CD4-positive, alpha-beta T cell (primary cell): ENCODE results near the gene ANKS3. TPM values are rescaled to one million over a fixed set of nuclear protein-coding genes. Genes with fewer than 3 reads are reported as not detected.

Experiments
- ATAC-seq: fragments of 200-7000 bp; cut with Tn5 transposase; one replicate; pipeline ENCODE4 v1.10.0; 2022; ENCODE audit warnings: mild to moderate bottlenecking; ENCODE audit not compliant: poor library complexity
- CTCF ChIA-PET: fragments of 350-600 bp; sonication (Branson Sonifier 250); formaldehyde crosslinking; loops from one replicate; lab custom pipeline; 2021; ENCODE audit warnings: antibody characterized with exemption, inconsistent platforms; lab: Charles Lee
- POLR2A ChIA-PET: fragments of 350-600 bp; sonication (Branson Sonifier 250); formaldehyde crosslinking; loops from one replicate; lab custom pipeline; 2021; ENCODE audit warnings: antibody characterized with exemption, inconsistent platforms; lab: Charles Lee
- DNase-seq, 14 experiments: peaks; one replicate each; pipeline ENCODE4 v3.0.0-alpha.2; 2013 to 2020; ENCODE audit warnings: mixed read lengths in 2 of 14
- H3K27ac ChIP-seq, 2 donors: one replicate each; pipeline versions ENCODE4 v1.5.1 to v1.7.0; 2013; ENCODE audit warnings: low read length in 2 of 2, low read depth in 1 of 2, mild to moderate bottlenecking in 1 of 2
- H3K27me3 ChIP-seq, 2 experiments: 1 replicate in 1 of 2; 2 replicates in 1 of 2; pipeline versions ENCODE4 v1.6.1 to v1.7.0; 2013; ENCODE audit warnings: low read length in 2 of 2, control low read depth in 1 of 2, mild to moderate bottlenecking in 1 of 2, moderate library complexity in 1 of 2; ENCODE audit not compliant: insufficient read depth in 2 of 2, control insufficient read depth in 1 of 2
- H3K36me3 ChIP-seq: one replicate; pipeline ENCODE4 v1.6.1; 2013; ENCODE audit warnings: low read length, control low read depth; ENCODE audit not compliant: insufficient read depth
- H3K4me1 ChIP-seq: one replicate; pipeline ENCODE4 v1.6.1; 2013; ENCODE audit warnings: low read length, control low read depth; ENCODE audit not compliant: insufficient read depth
- H3K4me3 ChIP-seq: one replicate; pipeline ENCODE4 v1.5.1; 2013; ENCODE audit warnings: mild to moderate bottlenecking, low read length, moderate library complexity
- H3K9me3 ChIP-seq, 2 experiments: 1 replicate in 1 of 2; 2 replicates in 1 of 2; pipeline versions ENCODE4 v1.6.1 to v1.7.0; 2013; ENCODE audit warnings: low read length in 2 of 2, mild to moderate bottlenecking in 2 of 2, control low read depth in 1 of 2, moderate library complexity in 1 of 2; ENCODE audit not compliant: control insufficient read depth in 1 of 2, insufficient read depth in 1 of 2
- H3K27ac Mint-ChIP-seq: one replicate; pipeline ENCODE4 v1.8.0; 2020; ENCODE audit warnings: mixed read lengths
- H3K27me3 Mint-ChIP-seq: one replicate; pipeline ENCODE4 v1.8.0; 2021; ENCODE audit warnings: mixed read lengths
- H3K36me3 Mint-ChIP-seq: one replicate; pipeline ENCODE4 v1.8.0; 2021; ENCODE audit warnings: low read depth, mixed read lengths
- H3K4me1 Mint-ChIP-seq: one replicate; pipeline ENCODE4 v1.8.0; 2021; ENCODE audit warnings: low read depth, mixed read lengths
- H3K4me3 Mint-ChIP-seq: one replicate; pipeline ENCODE4 v1.8.0; 2020; ENCODE audit warnings: mild to moderate bottlenecking, mixed read lengths
- H3K9me3 Mint-ChIP-seq: one replicate; pipeline ENCODE4 v1.8.0; 2020; ENCODE audit warnings: mixed read lengths
- CTCF ChIP-seq: fragments of 200-600 bp; IDR thresholded peaks from one replicate; pipeline ENCODE4 v1.8.0; 2022; ENCODE audit warnings: antibody characterized with exemption, mild to moderate bottlenecking
- intact Hi-C, 2 experiments: fragments of 100-400 bp; cut with DNase I in 1 of 2; cut with micrococcal nuclease in 1 of 2; formaldehyde crosslinking; loops; one replicate each; pipeline versions ENCODE4 v1.15.1 to v1.9.0; 2023 to 2025; cut with DNase I, micrococcal nuclease
- total RNA-seq, 174 experiments: library from RNA in 2 of 174; stranded (reverse) in 2 of 174; gene quantifications; one replicate each; pipeline ENCODE4 v1.2.3 and lab custom pipeline; 2021 to 2026

The ANKS3 gene
- total RNA-seq, 2 experiments from 2014 or later: 13.5 TPM

GRCh38 chr16:4776141-4776705, 42.2 kb upstream of the ANKS3 start:
- H3K9me3 ChIP-seq: no peaks in the 10 kb centered on the region
- no peaks in the 10 kb centered on the region for H3K36me3 ChIP-seq
- Mint-ChIP-seq H3K36me3 (no peaks in the 10 kb centered on the region), H3K4me1 (no peaks in the 10 kb centered on the region), H3K9me3 (no peaks in the 10 kb centered on the region), H3K27ac (no peak overlapping the region), H3K27me3 (no peaks in the 10 kb centered on the region), H3K4me3 (no peak overlapping the region)
- POLR2A ChIA-PET: interaction anchor here (0.6 kb wide), 1 partner anchor 1624 kb away, joined by 3 read pairs; no protein-coding TSS in a partner anchor
- H3K4me3 ChIP-seq: no peak overlapping the region
- CTCF ChIA-PET: no interaction called here
- ATAC-seq: no peak
- H3K27me3 ChIP-seq: no peaks in the 10 kb centered on the region
- intact Hi-C loops: no loop called here
- no peaks in the 10 kb centered on the region for H3K4me1 ChIP-seq
- no peak for DNase-seq
- H3K27ac ChIP-seq: no peak overlapping the region
- TF ChIP-seq CTCF: no peak

DNA sequence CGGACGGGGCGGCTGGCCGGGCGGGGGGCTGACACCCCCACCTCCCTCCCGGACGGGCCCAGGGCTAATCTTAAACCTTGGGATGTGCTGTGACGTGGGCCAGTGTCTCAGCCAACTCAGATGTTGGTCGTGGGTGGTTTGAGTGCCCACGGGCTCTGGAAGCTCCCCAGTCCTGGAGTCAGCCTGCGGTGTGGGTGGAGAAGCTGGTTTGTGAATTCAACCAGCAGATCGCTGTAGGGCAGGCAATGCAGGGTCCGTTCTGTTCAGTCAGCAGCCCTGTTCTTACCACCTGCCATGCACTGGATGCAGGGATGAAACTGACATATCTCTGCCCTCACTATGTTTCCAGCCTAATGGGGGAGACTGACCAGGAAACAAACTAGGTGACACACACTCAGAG, 40.9 kb upstream of the ANKS3 start:
- Mint-ChIP-seq H3K36me3 (no peaks in the 10 kb centered on the region), H3K4me3 (no peak overlapping the region), H3K4me1 (no peaks in the 10 kb centered on the region), H3K27me3 (no peaks in the 10 kb centered on the region), H3K27ac (no peak overlapping the region), H3K9me3 (no peaks in the 10 kb centered on the region)
- H3K4me1 ChIP-seq: no peaks in the 10 kb centered on the region
- intact Hi-C loops: no loop called here
- ATAC-seq: no peak
- H3K27me3 ChIP-seq: no peaks in the 10 kb centered on the region
- no peak overlapping the region for H3K27ac ChIP-seq
- no peak for DNase-seq
- ChIA-PET POLR2A (no interaction called here), CTCF (no interaction called here)
- no peaks in the 10 kb centered on the region for H3K36me3 ChIP-seq
- H3K9me3 ChIP-seq: no peaks in the 10 kb centered on the region
- no peak for TF ChIP-seq CTCF
- H3K4me3 ChIP-seq: no peak overlapping the region

DNA sequence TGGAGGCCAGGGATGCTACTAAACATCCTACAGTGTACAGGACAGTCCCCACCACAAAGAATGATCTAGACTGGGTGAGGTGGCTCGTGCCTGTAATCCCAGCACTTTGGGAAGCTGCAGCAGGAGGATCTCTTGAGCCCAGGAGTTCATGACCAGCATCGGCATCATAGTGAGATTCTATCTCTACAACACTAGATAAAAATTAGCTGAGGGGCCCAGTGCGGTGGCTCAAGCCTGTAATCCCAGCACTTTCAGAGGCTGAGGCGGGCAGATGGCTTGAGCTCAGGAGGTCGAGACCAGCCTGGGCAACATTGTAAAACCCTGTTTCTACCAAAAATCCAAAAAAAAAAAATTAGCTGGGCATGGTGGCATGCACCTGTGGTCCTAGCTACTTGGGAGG, 38.3 kb upstream of the ANKS3 start:
- ChIA-PET POLR2A (no interaction called here), CTCF (no interaction called here)
- ATAC-seq (no peak), DNase-seq (no peak)
- no peaks in the 10 kb centered on the region for H3K9me3 Mint-ChIP-seq
- no peak for TF ChIP-seq CTCF
- Histone ChIP-seq H3K27me3 (no peaks in the 10 kb centered on the region), H3K9me3 (no peaks in the 10 kb centered on the region), H3K36me3 (no peaks in the 10 kb centered on the region), H3K4me1 (peaks cover 19% of the 10 kb centered on the region), H3K4me3 (no peak overlapping the region), H3K27ac (no peak overlapping the region)
- no peak overlapping the region for H3K27ac Mint-ChIP-seq
- H3K27me3 Mint-ChIP-seq: no peaks in the 10 kb centered on the region
- no peak overlapping the region for H3K4me3 Mint-ChIP-seq
- intact Hi-C loops: no loop called here
- peaks cover 10% of the 10 kb centered on the region for H3K36me3 Mint-ChIP-seq
- H3K4me1 Mint-ChIP-seq: peaks cover 12% of the 10 kb centered on the region
